Lung (tissue), 12 donors: ENCODE measurements around the gene KRTAP5-5. TPM values are rescaled to one million over a fixed set of nuclear protein-coding genes. Genes with fewer than 3 reads are reported as not detected.

Source experiments
- ATAC-seq: fragments of 200-7000 bp; cut with Tn5 transposase; one replicate; pipeline ENCODE4 v1.9.1; 2020; ENCODE audit warnings: moderate number of reproducible peaks; ENCODE audit not compliant: insufficient read depth, low FRiP score
- DNase-seq, 3 donors: peaks; one replicate each; pipeline ENCODE4 v3.0.0-alpha.2; 2013 to 2017
- H3K27ac ChIP-seq, 2 donors: one replicate each; pipeline ENCODE4 v1.5.1; 2013; ENCODE audit warnings: mild to moderate bottlenecking in 2 of 2, moderate library complexity in 2 of 2, control low read depth in 1 of 2, inconsistent platforms in 1 of 2, low read depth in 1 of 2, low read length in 1 of 2
- H3K27me3 ChIP-seq, 3 donors: one replicate each; pipeline ENCODE4 v1.5.1; 2013; ENCODE audit warnings: low read length in 2 of 3; ENCODE audit not compliant: control insufficient read depth in 3 of 3, insufficient read depth in 3 of 3
- H3K36me3 ChIP-seq, 4 donors: one replicate each; pipeline ENCODE4 v1.5.1; 2013; ENCODE audit warnings: low read length in 4 of 4, mild to moderate bottlenecking in 1 of 4, moderate library complexity in 1 of 4; ENCODE audit not compliant: control insufficient read depth in 4 of 4, insufficient read depth in 4 of 4
- H3K4me1 ChIP-seq, 5 donors: one replicate each; pipeline ENCODE4 v1.5.1; 2013; ENCODE audit warnings: low read length in 5 of 5, mild to moderate bottlenecking in 2 of 5, moderate library complexity in 1 of 5; ENCODE audit not compliant: control insufficient read depth in 5 of 5, insufficient read depth in 5 of 5
- H3K4me3 ChIP-seq: one replicate; pipeline ENCODE4 v1.5.1; 2013; ENCODE audit warnings: mild to moderate bottlenecking, control low read depth, moderate library complexity
- H3K9ac ChIP-seq, 2 donors: one replicate each; pipeline ENCODE4 v1.5.1; 2013; ENCODE audit warnings: low read length in 2 of 2, control low read depth in 1 of 2; ENCODE audit not compliant: insufficient read depth in 1 of 2
- H3K9me3 ChIP-seq, 4 donors: one replicate each; pipeline ENCODE4 v1.5.1; 2013; ENCODE audit warnings: low read length in 3 of 4, mild to moderate bottlenecking in 1 of 4, moderate library complexity in 1 of 4; ENCODE audit not compliant: control insufficient read depth in 4 of 4, insufficient read depth in 3 of 4
- CTCF ChIP-seq: IDR thresholded peaks from 2 replicates; pipeline ENCODE4 v1.5.1; 2012; ENCODE audit warnings: mild to moderate bottlenecking; ENCODE audit errors: control extremely low read depth, extremely low read depth
- WGBS, 2 donors: extraction: QIAGEN DNeasy Blood & Tissue Kit; methylation state at CpG; one replicate each; pipeline ENCODE4 v1.1.7; 2013; 5-methylcytosine and 5-hydroxymethylcytosine counted together
- polyA plus RNA-seq, 2 donors: library from polyadenylated mRNA; stranded (reverse); fragments of 200-250 nt; gene quantifications; one replicate each; pipeline ENCODE4 v1.2.1, GENCODE V29; 2013
- total RNA-seq, 2 donors: library from RNA; depleted of rRNA in 1 of 2; stranded (reverse); fragments of >200 nt in 1 of 2; gene quantifications; one replicate each; pipeline ENCODE4 v1.2.1, GENCODE V29; 2014 to 2021
- donor health status: control.
- donor health status: control.
- donor health status: Bipolar disorder and iron deficiency.
- donor health status: healthy.
- donor health status: DM: yes; HTN: yes; CAD: no.

Gene KRTAP5-5
- total and polyA plus RNA-seq, 4 donors, result not detected

- no peak overlapping the region for H3K9ac ChIP-seq
- no peaks in the 10 kb centered on the region for H3K36me3 ChIP-seq
- no peak overlapping the region for H3K4me3 ChIP-seq
- H3K9me3 ChIP-seq, result no peaks in the 10 kb centered on the region
- no peaks in the 10 kb centered on the region for H3K4me1 ChIP-seq
- DNase-seq (no peak), ATAC-seq (no peak)
- WGBS, 2 donors, result 87 to 89% methylated on average over 10 of the region's 10 CpGs
- H3K27ac ChIP-seq, result no peak overlapping the region
- H3K27me3 ChIP-seq, result peaks cover 0 to 4% (median 0%) of the 10 kb centered on the region in 3 donors
- no peak for TF ChIP-seq CTCF
These were observed 11.3 kb upstream of the KRTAP5-5 start for GRCh38 chr11:1618231-1618630.

GRCh38 chr11:1619449-1619848 is 10.1 kb upstream of the KRTAP5-5 start:
- ATAC-seq, result no peak
- H3K9ac ChIP-seq, result no peak overlapping the region
- WGBS, 2 donors, result 48 to 54% methylated on average over 10 of the region's 10 CpGs

GRCh38 chr11:1622086-1622485 is 7.5 kb upstream of the KRTAP5-5 start, which contains the start of gene KRTAP5-4:
Gene KRTAP5-4, minus strand, starts transcription at chr11:1622138. Its CDS starts 45 bp downstream, at chr11:1622093.
- H3K9ac ChIP-seq, result no peak within 1 kb of the TSS
- H3K9me3 ChIP-seq, result peaks cover 0 to 3% (median 0%) of the 10 kb centered on the region in 4 donors
- no peak within 1 kb of the TSS for H3K4me3 ChIP-seq
- no peaks in the 10 kb centered on the region for H3K36me3 ChIP-seq
- ATAC-seq (no peak), DNase-seq (no peak)
- no peak within 1 kb of the TSS for H3K27ac ChIP-seq
- H3K27me3 ChIP-seq, result peaks cover 0 to 17% (median 0%) of the 10 kb centered on the region in 3 donors
- H3K4me1 ChIP-seq, result no peaks in the 10 kb centered on the region
- no peak for TF ChIP-seq CTCF
- WGBS, 2 donors, result 53 to 70% methylated on average over 1 of the region's 1 CpG

More at GRCh38 chr11:1619449-1619848, 10.1 kb upstream of the KRTAP5-5 start:
- no peak for DNase-seq
- TF ChIP-seq CTCF, result no peak
- Histone ChIP-seq H3K4me1 (no peaks in the 10 kb centered on the region), H3K36me3 (no peaks in the 10 kb centered on the region), H3K4me3 (no peak overlapping the region), H3K9me3 (peaks cover 0 to 3% (median 0%) of the 10 kb centered on the region in 4 donors), H3K27ac (no peak overlapping the region), H3K27me3 (peaks cover 0 to 7% (median 0%) of the 10 kb centered on the region in 3 donors)

GRCh38 chr11:1623716-1624115 is 5.9 kb upstream of the KRTAP5-5 start:
- H3K36me3 ChIP-seq, result no peaks in the 10 kb centered on the region
- H3K9me3 ChIP-seq, result peaks cover 0 to 3% (median 0%) of the 10 kb centered on the region in 4 donors
- no peak for TF ChIP-seq CTCF
- no peak overlapping the region for H3K9ac ChIP-seq
- 79 to 81% methylated on average over 9 of the region's 9 CpGs for WGBS, 2 donors
- ATAC-seq (no peak), DNase-seq (no peak)
- no peak overlapping the region for H3K4me3 ChIP-seq
- no peaks in the 10 kb centered on the region for H3K4me1 ChIP-seq
- peaks cover 0 to 17% (median 0%) of the 10 kb centered on the region in 3 donors for H3K27me3 ChIP-seq
- H3K27ac ChIP-seq, result no peak overlapping the region
